ENCODE results near the gene PABPC1L. TPM values are rescaled to one million over a fixed set of nuclear protein-coding genes. Genes with fewer than 3 reads are reported as not detected.

Gene PABPC1L
- total RNA-seq, 1 experiment from 2014 or later, result 6.1 TPM

- no peak for DNase-seq (ENCODE audit: low read depth)
Observed at GRCh38 chr20:44942264-44942973, 32.6 kb downstream of the PABPC1L start.

GRCh38 chr20:44943828-44944227 is 34.0 kb downstream of the PABPC1L start:
- DNase-seq (ENCODE audit: low read depth), result no peak

GRCh38 chr20:44945261-44945660 is 35.4 kb downstream of the PABPC1L start:
- no peak for DNase-seq (ENCODE audit: low read depth)

- no peak for DNase-seq (ENCODE audit: low read depth)
Observed at GRCh38 chr20:44946271-44946852, 36.5 kb downstream of the PABPC1L start.

- DNase-seq (ENCODE audit: low read depth), result no peak
Observed at GRCh38 chr20:44948107-44948506, 38.2 kb downstream of the PABPC1L start.

GRCh38 chr20:44948513-44948912 is 38.7 kb downstream of the PABPC1L start:
- no peak for DNase-seq (ENCODE audit: low read depth)

GRCh38 chr20:44950368-44950767 is 40.5 kb downstream of the PABPC1L start:
- no peak for DNase-seq (ENCODE audit: low read depth)

- DNase-seq (ENCODE audit: low read depth), result no peak
Observed at GRCh38 chr20:44952731-44953130, 42.9 kb downstream of the PABPC1L start.

- DNase-seq (ENCODE audit: low read depth), result no peak
Observed at GRCh38 chr20:44954211-44954610, 44.4 kb downstream of the PABPC1L start.

- no peak for DNase-seq (ENCODE audit: low read depth)
Observed at GRCh38 chr20:44955270-44955669, 45.4 kb downstream of the PABPC1L start.

GRCh38 chr20:44956410-44956809 is 46.5 kb downstream of the PABPC1L start:
- DNase-seq (ENCODE audit: low read depth), result no peak

- no peak for DNase-seq (ENCODE audit: low read depth)
Observed at GRCh38 chr20:44958276-44958675, 48.4 kb downstream of the PABPC1L start.

GRCh38 chr20:44959082-44959637 is 49.3 kb downstream of the PABPC1L start:
- DNase-seq (ENCODE audit: low read depth), result peak; percentile 75

GRCh38 chr20:44959638-44960102 is 49.8 kb downstream of the PABPC1L start:
- DNase-seq (ENCODE audit: low read depth), result peak; percentile 82

- DNase-seq (ENCODE audit: low read depth), result peak; percentile 96
Observed at GRCh38 chr20:44960103-44960852, 50.4 kb downstream of the PABPC1L start, which contains the start of gene TOMM34. Gene TOMM34 (minus strand): TSS chr20:44960397. CDS start chr20:44960333, 64 bp downstream.

- DNase-seq (ENCODE audit: low read depth), result peak; percentile 54
Observed at GRCh38 chr20:44961011-44961869, 51.4 kb downstream of the PABPC1L start.

GRCh38 chr20:44961870-44962267 is 52.0 kb downstream of the PABPC1L start:
- peak; percentile 84 for DNase-seq (ENCODE audit: low read depth)

GRCh38 chr20:44962483-44962882 is 52.6 kb downstream of the PABPC1L start:
- no peak for DNase-seq (ENCODE audit: low read depth)

GRCh38 chr20:44963325-44964215 is 53.7 kb downstream of the PABPC1L start:
- DNase-seq (ENCODE audit: low read depth), result no peak

GRCh38 chr20:44965651-44966029 is 55.8 kb downstream of the PABPC1L start:
- no peak for DNase-seq (ENCODE audit: low read depth)

Measured in M059J (cell line).